ENCODE measurements around the gene DISC1. TPM values are rescaled to one million over a fixed set of nuclear protein-coding genes. Genes with fewer than 3 reads are reported as not detected.

DISC1 gene
- total RNA-seq, 1 donor from 2014 or later: 10.5 TPM

- intact Hi-C loops (cut with micrococcal nuclease): loop anchor here (10.0 kb wide), 1 partner anchor 370 kb away; no protein-coding TSS in a partner anchor
These were observed 98.5 kb downstream of the DISC1 start for GRCh38 chr1:231724876-231725647.

- intact Hi-C loops (cut with micrococcal nuclease): loop anchor here (10.0 kb wide), 1 partner anchor 372 kb away; no protein-coding TSS in a partner anchor
These were observed 100.6 kb downstream of the DISC1 start for GRCh38 chr1:231727171-231727570.

- intact Hi-C loops (cut with micrococcal nuclease): loop anchor here (10.0 kb wide), 1 partner anchor 374 kb away; no protein-coding TSS in a partner anchor
These were observed 102.4 kb downstream of the DISC1 start for GRCh38 chr1:231728987-231729386.

GRCh38 chr1:231729544-231729943, 103.0 kb downstream of the DISC1 start:
- intact Hi-C loops (cut with micrococcal nuclease): loop anchor here (10.0 kb wide), 1 partner anchor 375 kb away; no protein-coding TSS in a partner anchor

- intact Hi-C loops (cut with micrococcal nuclease): no loop called here
These were observed 104.7 kb downstream of the DISC1 start for GRCh38 chr1:231731268-231731667.

- intact Hi-C loops (cut with micrococcal nuclease): no loop called here
These were observed 106.5 kb downstream of the DISC1 start for GRCh38 chr1:231733063-231733462.

GRCh38 chr1:231733672-231734071, 107.1 kb downstream of the DISC1 start:
- intact Hi-C loops (cut with micrococcal nuclease): no loop called here

- intact Hi-C loops (cut with micrococcal nuclease): no loop called here
These were observed 107.8 kb downstream of the DISC1 start for GRCh38 chr1:231734417-231734816.

- intact Hi-C loops (cut with micrococcal nuclease): no loop called here
These were observed 108.8 kb downstream of the DISC1 start for GRCh38 chr1:231735411-231735810.

- intact Hi-C loops (cut with micrococcal nuclease): no loop called here
These were observed 109.4 kb downstream of the DISC1 start for GRCh38 chr1:231735941-231736340.

- intact Hi-C loops (cut with micrococcal nuclease): no loop called here
These were observed 109.9 kb downstream of the DISC1 start for GRCh38 chr1:231736464-231736863.

- intact Hi-C loops (cut with micrococcal nuclease): no loop called here
These were observed 112.0 kb downstream of the DISC1 start for GRCh38 chr1:231738554-231738953.

GRCh38 chr1:231743966-231744365, 117.4 kb downstream of the DISC1 start:
- intact Hi-C loops (cut with micrococcal nuclease): no loop called here

GRCh38 chr1:231748760-231749415, 122.3 kb downstream of the DISC1 start:
- intact Hi-C loops (cut with micrococcal nuclease): no loop called here

- intact Hi-C loops (cut with micrococcal nuclease): no loop called here
These were observed 123.7 kb downstream of the DISC1 start for GRCh38 chr1:231750296-231750695.

- intact Hi-C loops (cut with micrococcal nuclease): no loop called here
These were observed 124.3 kb downstream of the DISC1 start for GRCh38 chr1:231750818-231751362.

GRCh38 chr1:231751415-231751814, 124.8 kb downstream of the DISC1 start:
- intact Hi-C loops (cut with micrococcal nuclease): no loop called here

- intact Hi-C loops (cut with micrococcal nuclease): no loop called here
These were observed 126.7 kb downstream of the DISC1 start for GRCh38 chr1:231753313-231753712.

GRCh38 chr1:231757101-231757404, 130.5 kb downstream of the DISC1 start:
- intact Hi-C loops (cut with micrococcal nuclease): no loop called here

- intact Hi-C loops (cut with micrococcal nuclease): no loop called here
These were observed 131.2 kb downstream of the DISC1 start for GRCh38 chr1:231757759-231758158.

- intact Hi-C loops (cut with micrococcal nuclease): no loop called here
These were observed 134.7 kb downstream of the DISC1 start for GRCh38 chr1:231761252-231761651.

GRCh38 chr1:231761747-231762541, 135.4 kb downstream of the DISC1 start:
- intact Hi-C loops (cut with micrococcal nuclease): no loop called here

Data from T-helper 2 cell treated with Interferon-gamma antibody and Interleukin-4, amounts not matched to agents 100 ng/mL and 5 ng/mL, for 36 hours (primary cell).